H1 (cell line): ENCODE data around the gene HOXB4.

ENCODE experiments used
- CHD2 ChIP-seq: IDR thresholded peaks from 2 replicates; pipeline ENCODE4 v1.6.1; 2012; ENCODE audit warnings: low read length, improper control_type of control experiment
- POLR2A ChIP-seq, 2 experiments: IDR thresholded peaks; 1 replicate in 1 of 2; 2 replicates in 1 of 2; pipeline ENCODE4 v1.6.1; 2011; ENCODE audit warnings: low read depth in 2 of 2, low read length in 2 of 2, mild to moderate bottlenecking in 2 of 2; ENCODE audit errors: control extremely low read depth in 1 of 2

DNA sequence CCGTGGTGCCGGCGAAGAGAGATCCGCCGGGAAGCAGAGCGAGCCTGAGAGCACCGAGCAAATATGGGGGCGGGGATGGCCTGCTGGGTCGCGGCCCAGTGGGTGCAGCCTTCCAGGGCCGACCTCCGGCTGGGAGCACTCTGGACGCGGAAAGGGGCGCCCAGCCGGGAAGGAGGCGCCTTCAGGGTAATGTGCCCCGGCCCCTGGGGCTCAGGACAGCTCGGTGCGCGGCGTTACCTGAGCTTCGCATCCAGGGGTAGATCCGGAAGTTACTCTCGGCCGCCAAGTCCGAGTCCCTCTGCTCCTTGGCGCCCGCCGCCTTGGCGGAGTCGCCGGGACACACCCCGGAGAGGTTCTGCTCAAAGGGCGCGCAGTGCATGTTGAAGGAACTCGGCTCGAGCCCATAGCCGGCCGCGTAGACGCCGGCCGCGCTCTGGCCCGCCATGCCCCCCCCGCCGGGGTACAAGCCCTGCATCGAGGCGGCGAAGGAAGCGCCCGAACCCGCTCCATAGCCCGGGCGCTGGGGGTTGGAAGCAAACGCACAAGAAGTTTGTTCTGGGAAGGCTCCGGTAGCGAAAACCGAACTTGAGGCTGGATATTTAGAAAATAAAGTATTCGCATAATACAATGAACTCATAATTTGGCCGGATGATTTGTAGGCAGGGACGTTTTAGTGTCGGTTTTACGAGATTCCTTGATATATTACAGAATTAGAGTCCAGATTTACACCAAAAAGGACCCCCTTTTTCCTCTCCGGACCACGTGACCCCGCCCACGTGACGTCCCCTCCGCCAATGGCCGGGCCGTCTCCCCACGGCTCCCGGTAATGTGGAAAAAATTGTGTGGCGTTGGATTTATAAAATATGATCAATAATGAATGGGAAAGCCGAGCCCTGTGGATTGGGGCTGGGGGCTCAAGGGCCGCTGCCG is 32.4 kb upstream of the HOXB4 start, which contains the start of gene HOXB7:
- TF ChIP-seq POLR2A (IDR thresholded peaks at IDR 0.05; ENCODE audit: control extremely low read depth in 1 of 2, low read depth in 2 of 2, low read length in 2 of 2) (no peak), CHD2 (no peak)
